Measurements from ENCODE around the gene TMEM232. TPM values are rescaled to one million over a fixed set of nuclear protein-coding genes. Genes with fewer than 3 reads are reported as not detected.

Gene TMEM232
- total and polyA plus RNA-seq, 9 of the 15 experiments (the other 6 are each of a cell fraction or from before 2014, with no cell fraction given), result 0.09 to 2.2 (median 0.41) TPM

DNA sequence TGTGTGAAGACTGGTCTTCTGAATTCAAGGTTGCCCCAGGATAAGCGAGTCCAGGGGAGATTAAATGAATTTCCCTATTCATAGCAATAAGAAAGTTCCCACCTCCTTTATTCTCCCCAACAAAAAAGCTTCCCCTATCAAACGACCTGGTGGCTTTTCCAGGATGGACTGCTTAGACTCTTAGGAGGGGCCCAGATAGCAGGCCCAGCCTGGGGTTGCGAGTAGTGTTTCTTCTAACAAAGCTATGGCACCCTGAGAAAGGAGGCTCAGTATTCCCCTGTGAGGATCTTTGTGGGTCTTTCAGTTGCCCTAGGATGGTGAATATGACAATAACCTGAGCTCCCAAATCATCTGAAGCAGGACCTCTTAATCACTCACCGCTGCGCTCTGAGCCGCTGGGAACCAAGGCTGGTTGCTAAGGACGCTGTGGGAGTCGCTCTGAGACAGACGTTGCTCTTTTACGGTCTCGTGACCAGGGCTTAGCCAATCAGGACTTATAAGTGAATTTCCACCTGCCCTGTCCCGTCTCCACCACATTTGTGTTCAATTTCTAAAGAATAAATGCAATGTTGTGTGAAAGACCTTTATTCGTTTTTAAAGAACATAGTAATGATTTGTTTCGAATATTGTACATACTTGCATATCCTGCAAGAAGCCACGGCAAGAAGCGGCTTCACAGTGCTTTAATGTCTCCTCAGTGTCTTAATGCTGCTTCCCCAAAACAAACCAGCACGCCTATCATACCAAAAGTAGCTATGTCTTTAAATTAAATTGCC is at the start of gene TMEM232 (continued):
- TF ChIP-seq POLR2B (IDR thresholded peaks at IDR 0.05; ENCODE audit: low read depth, partially characterized antibody), result no peak
- 0 out of 2 replicates have a peak, but pooled peaks have one; percentile 57 for TF ChIP-seq MXI1 (IDR thresholded peaks at IDR 0.05; ENCODE audit: low read depth, low read length)
- TF ChIP-seq MTA3 (IDR thresholded peaks at IDR 0.05; ENCODE audit: borderline replicate concordance), result 0 out of 2 replicates have a peak, but pooled peaks have one; percentile 38
- peak in 1 of 2 experiments; percentile 17; a peak in 1 of 4 replicates for TF ChIP-seq SIX5 (IDR thresholded peaks at IDR 0.05; ENCODE audit: borderline replicate concordance in 1 of 2, insufficient read depth in 1 of 2, low read depth in 1 of 2, low read length in 2 of 2)
- TF ChIP-seq ASH1L (IDR thresholded peaks at IDR 0.05; ENCODE audit: borderline replicate concordance, low read depth, partially characterized antibody), result no peak
- TF ChIP-seq NFYB (IDR thresholded peaks at IDR 0.05; ENCODE audit: extremely low read depth, insufficient read length), result peak; percentile 68
- TF ChIP-seq ZC3H4 (CRISPR knock-in tag; IDR thresholded peaks at IDR 0.05; ENCODE audit: borderline replicate concordance), result no peak
- TF ChIP-seq, protein P1, sequence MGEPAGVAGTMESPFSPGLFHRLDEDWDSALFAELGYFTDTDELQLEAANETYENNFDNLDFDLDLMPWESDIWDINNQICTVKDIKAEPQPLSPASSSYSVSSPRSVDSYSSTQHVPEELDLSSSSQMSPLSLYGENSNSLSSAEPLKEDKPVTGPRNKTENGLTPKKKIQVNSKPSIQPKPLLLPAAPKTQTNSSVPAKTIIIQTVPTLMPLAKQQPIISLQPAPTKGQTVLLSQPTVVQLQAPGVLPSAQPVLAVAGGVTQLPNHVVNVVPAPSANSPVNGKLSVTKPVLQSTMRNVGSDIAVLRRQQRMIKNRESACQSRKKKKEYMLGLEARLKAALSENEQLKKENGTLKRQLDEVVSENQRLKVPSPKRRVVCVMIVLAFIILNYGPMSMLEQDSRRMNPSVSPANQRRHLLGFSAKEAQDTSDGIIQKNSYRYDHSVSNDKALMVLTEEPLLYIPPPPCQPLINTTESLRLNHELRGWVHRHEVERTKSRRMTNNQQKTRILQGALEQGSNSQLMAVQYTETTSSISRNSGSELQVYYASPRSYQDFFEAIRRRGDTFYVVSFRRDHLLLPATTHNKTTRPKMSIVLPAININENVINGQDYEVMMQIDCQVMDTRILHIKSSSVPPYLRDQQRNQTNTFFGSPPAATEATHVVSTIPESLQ (CRISPR knock-in tag; IDR thresholded peaks at IDR 0.05), result no peak
- no peak for TF ChIP-seq XRCC4 (IDR thresholded peaks at IDR 0.05; ENCODE audit: extremely low read depth, insufficient read depth, insufficient read length)
- no peak for TF ChIP-seq PHB2 (IDR thresholded peaks at IDR 0.05; ENCODE audit: low read depth)
- no peak for TF ChIP-seq RUNX1 (IDR thresholded peaks at IDR 0.05; ENCODE audit: low read depth)
- TF ChIP-seq, protein P2, sequence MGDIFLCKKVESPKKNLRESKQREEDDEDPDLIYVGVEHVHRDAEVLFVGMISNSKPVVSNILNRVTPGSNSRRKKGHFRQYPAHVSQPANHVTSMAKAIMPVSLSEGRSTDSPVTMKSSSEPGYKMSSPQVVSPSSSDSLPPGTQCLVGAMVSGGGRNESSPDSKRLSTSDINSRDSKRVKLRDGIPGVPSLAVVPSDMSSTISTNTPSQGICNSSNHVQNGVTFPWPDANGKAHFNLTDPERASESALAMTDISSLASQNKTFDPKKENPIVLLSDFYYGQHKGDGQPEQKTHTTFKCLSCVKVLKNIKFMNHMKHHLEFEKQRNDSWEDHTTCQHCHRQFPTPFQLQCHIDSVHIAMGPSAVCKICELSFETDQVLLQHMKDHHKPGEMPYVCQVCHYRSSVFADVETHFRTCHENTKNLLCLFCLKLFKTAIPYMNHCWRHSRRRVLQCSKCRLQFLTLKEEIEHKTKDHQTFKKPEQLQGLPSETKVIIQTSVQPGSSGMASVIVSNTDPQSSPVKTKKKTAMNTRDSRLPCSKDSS (IDR thresholded peaks at IDR 0.05; ENCODE audit: low read depth, partially characterized antibody), result no peak
- no peak for TF ChIP-seq ZNF766 (CRISPR knock-in tag; conservative IDR thresholded peaks at IDR 0.05)
- no peak for TF ChIP-seq PRMT5 (CRISPR knock-in tag; IDR thresholded peaks at IDR 0.05)
- TF ChIP-seq, protein P3, sequence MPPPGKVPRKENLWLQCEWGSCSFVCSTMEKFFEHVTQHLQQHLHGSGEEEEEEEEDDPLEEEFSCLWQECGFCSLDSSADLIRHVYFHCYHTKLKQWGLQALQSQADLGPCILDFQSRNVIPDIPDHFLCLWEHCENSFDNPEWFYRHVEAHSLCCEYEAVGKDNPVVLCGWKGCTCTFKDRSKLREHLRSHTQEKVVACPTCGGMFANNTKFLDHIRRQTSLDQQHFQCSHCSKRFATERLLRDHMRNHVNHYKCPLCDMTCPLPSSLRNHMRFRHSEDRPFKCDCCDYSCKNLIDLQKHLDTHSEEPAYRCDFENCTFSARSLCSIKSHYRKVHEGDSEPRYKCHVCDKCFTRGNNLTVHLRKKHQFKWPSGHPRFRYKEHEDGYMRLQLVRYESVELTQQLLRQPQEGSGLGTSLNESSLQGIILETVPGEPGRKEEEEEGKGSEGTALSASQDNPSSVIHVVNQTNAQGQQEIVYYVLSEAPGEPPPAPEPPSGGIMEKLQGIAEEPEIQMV (tag; conservative IDR thresholded peaks at IDR 0.05; ENCODE audit: low read depth), result no peak
- TF ChIP-seq, protein P4, sequence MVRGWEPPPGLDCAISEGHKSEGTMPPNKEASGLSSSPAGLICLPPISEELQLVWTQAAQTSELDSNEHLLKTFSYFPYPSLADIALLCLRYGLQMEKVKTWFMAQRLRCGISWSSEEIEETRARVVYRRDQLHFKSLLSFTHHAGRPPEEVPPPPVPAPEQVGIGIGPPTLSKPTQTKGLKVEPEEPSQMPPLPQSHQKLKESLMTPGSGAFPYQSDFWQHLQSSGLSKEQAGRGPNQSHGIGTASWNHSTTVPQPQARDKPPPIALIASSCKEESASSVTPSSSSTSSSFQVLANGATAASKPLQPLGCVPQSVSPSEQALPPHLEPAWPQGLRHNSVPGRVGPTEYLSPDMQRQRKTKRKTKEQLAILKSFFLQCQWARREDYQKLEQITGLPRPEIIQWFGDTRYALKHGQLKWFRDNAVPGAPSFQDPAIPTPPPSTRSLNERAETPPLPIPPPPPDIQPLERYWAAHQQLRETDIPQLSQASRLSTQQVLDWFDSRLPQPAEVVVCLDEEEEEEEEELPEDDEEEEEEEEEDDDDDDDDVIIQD (CRISPR knock-in tag; IDR thresholded peaks at IDR 0.05), result no peak
- TF ChIP-seq, protein P5, sequence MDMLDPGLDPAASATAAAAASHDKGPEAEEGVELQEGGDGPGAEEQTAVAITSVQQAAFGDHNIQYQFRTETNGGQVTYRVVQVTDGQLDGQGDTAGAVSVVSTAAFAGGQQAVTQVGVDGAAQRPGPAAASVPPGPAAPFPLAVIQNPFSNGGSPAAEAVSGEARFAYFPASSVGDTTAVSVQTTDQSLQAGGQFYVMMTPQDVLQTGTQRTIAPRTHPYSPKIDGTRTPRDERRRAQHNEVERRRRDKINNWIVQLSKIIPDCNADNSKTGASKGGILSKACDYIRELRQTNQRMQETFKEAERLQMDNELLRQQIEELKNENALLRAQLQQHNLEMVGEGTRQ (CRISPR knock-in tag; IDR thresholded peaks at IDR 0.05), result peak; percentile 93
- TF ChIP-seq DIDO1 (tag; IDR thresholded peaks at IDR 0.05; ENCODE audit: low read depth), result peak; percentile 36; the same call in 1 of the 2 replicates
- TF ChIP-seq ZBED1 (IDR thresholded peaks at IDR 0.05), result no peak
- no peak for TF ChIP-seq POLR2G (IDR thresholded peaks at IDR 0.05; ENCODE audit: low read depth, low read length)
